ENCODE measurements around the gene VARS1.
"Not testable (repeated sequence)": the region's sequence is repeated elsewhere in the genome, so short reads cannot be mapped to it uniquely, and the experiment has no call there.

VARS1 gene

GRCh38 chr6:31822036-31822821, 26.7 kb upstream of the VARS1 start:
- peak; percentile 34 to 42 for DNase-seq (ENCODE audit: low read depth in 1 of 2, low spot score in 1 of 2)

- DNase-seq (ENCODE audit: low read depth in 1 of 2, low spot score in 1 of 2), result peak; percentile 21 to 46
Measured at GRCh38 chr6:31821301-31822035, 25.9 kb upstream of the VARS1 start.

GRCh38 chr6:31820399-31820798, 24.8 kb upstream of the VARS1 start:
- DNase-seq (ENCODE audit: low read depth in 1 of 2, low spot score in 1 of 2), result not testable (repeated sequence)

- no peak for DNase-seq (ENCODE audit: low read depth in 1 of 2, low spot score in 1 of 2)
Measured at GRCh38 chr6:31819871-31820299, 24.3 kb upstream of the VARS1 start.

- not testable (repeated sequence) for DNase-seq (ENCODE audit: low read depth in 1 of 2, low spot score in 1 of 2)
Measured at GRCh38 chr6:31817929-31818511, 22.5 kb upstream of the VARS1 start.

- DNase-seq (ENCODE audit: low read depth in 1 of 2, low spot score in 1 of 2), result not testable (repeated sequence)
Measured at GRCh38 chr6:31817133-31817928, 21.8 kb upstream of the VARS1 start.

GRCh38 chr6:31815025-31815838, 19.7 kb upstream of the VARS1 start, which contains the start of the genes HSPA1A and HSPA1L:
HSPA1A (plus strand) TSS chr6:31815543; CDS start chr6:31815757, 214 bp downstream.
HSPA1L (minus strand) TSS chr6:31815283; CDS start chr6:31811972, 3,311 bp downstream.
- DNase-seq (ENCODE audit: low read depth in 1 of 2, low spot score in 1 of 2), result peak; percentile 43 to 50

GRCh38 chr6:31814677-31815024, 19.1 kb upstream of the VARS1 start:
- DNase-seq (ENCODE audit: low read depth in 1 of 2, low spot score in 1 of 2), result peak; percentile 42 to 54

- DNase-seq (ENCODE audit: low read depth in 1 of 2, low spot score in 1 of 2), result no peak
Measured at GRCh38 chr6:31813465-31813849, 17.9 kb upstream of the VARS1 start.

GRCh38 chr6:31811645-31812044, 16.1 kb upstream of the VARS1 start:
- no peak for DNase-seq (ENCODE audit: low read depth in 1 of 2, low spot score in 1 of 2)

GRCh38 chr6:31808599-31808998, 13.0 kb upstream of the VARS1 start:
- DNase-seq (ENCODE audit: low read depth in 1 of 2, low spot score in 1 of 2), result not testable (repeated sequence)

GRCh38 chr6:31806470-31807272, 11.1 kb upstream of the VARS1 start, which contains the start of gene LSM2:
LSM2 (minus strand) TSS chr6:31806966; CDS start chr6:31806757, 209 bp downstream.
- peak; percentile 90 to 94 for DNase-seq (ENCODE audit: low read depth in 1 of 2, low spot score in 1 of 2)

GRCh38 chr6:31805939-31806469, 10.5 kb upstream of the VARS1 start:
- no peak for DNase-seq (ENCODE audit: low read depth in 1 of 2, low spot score in 1 of 2)

GRCh38 chr6:31801031-31801927, 5.7 kb upstream of the VARS1 start:
- DNase-seq (ENCODE audit: low read depth in 1 of 2, low spot score in 1 of 2), result not testable (repeated sequence)

- no peak for DNase-seq (ENCODE audit: low read depth in 1 of 2, low spot score in 1 of 2)
Measured at GRCh38 chr6:31799781-31800180, 4.2 kb upstream of the VARS1 start.

GRCh38 chr6:31797588-31797987, 2.0 kb upstream of the VARS1 start:
- no peak for DNase-seq (ENCODE audit: low read depth in 1 of 2, low spot score in 1 of 2)

- no peak for DNase-seq (ENCODE audit: low read depth in 1 of 2, low spot score in 1 of 2)
Measured at GRCh38 chr6:31796993-31797385, 1.4 kb upstream of the VARS1 start.
